CD4-positive, alpha-beta T cell treated with Interleukin-15 for 1 hour (primary cell): ENCODE data around the gene PCBP3.

Source experiments
- DNase-seq: peaks from one replicate; pipeline ENCODE4 v3.0.0-alpha.2; 2020

PCBP3 gene

GRCh38 chr21:45735259-45736000, 91.9 kb downstream of the PCBP3 start:
- no peak for DNase-seq

GRCh38 chr21:45736042-45736689, 92.6 kb downstream of the PCBP3 start:
- DNase-seq, result no peak

- DNase-seq, result no peak
Measured at GRCh38 chr21:45736690-45737484, 93.4 kb downstream of the PCBP3 start.

- no peak for DNase-seq
Measured at GRCh38 chr21:45737485-45738166, 94.1 kb downstream of the PCBP3 start.

- DNase-seq, result no peak
Measured at GRCh38 chr21:45739218-45740087, 95.9 kb downstream of the PCBP3 start.

GRCh38 chr21:45740088-45740440, 96.5 kb downstream of the PCBP3 start:
- DNase-seq, result no peak

- DNase-seq, result no peak
Measured at GRCh38 chr21:45740491-45741357, 97.2 kb downstream of the PCBP3 start.

- no peak for DNase-seq
Measured at GRCh38 chr21:45741691-45742090, 98.2 kb downstream of the PCBP3 start.

- DNase-seq, result no peak
Measured at GRCh38 chr21:45742247-45742646, 98.7 kb downstream of the PCBP3 start.

- DNase-seq, result no peak
Measured at GRCh38 chr21:45745256-45745655, 101.7 kb downstream of the PCBP3 start.

- DNase-seq, result no peak
Measured at GRCh38 chr21:45747233-45747766, 103.8 kb downstream of the PCBP3 start.

GRCh38 chr21:45747802-45748445, 104.4 kb downstream of the PCBP3 start:
- no peak for DNase-seq

- DNase-seq, result no peak
Measured at GRCh38 chr21:45748593-45748992, 105.1 kb downstream of the PCBP3 start.

GRCh38 chr21:45749974-45750373, 106.4 kb downstream of the PCBP3 start:
- no peak for DNase-seq

- no peak for DNase-seq
Measured at GRCh38 chr21:45750936-45751335, 107.4 kb downstream of the PCBP3 start.

GRCh38 chr21:45753445-45753844, 109.9 kb downstream of the PCBP3 start:
- no peak for DNase-seq

- no peak for DNase-seq
Measured at GRCh38 chr21:45756029-45756428, 112.5 kb downstream of the PCBP3 start.

- no peak for DNase-seq
Measured at GRCh38 chr21:45756669-45757068, 113.1 kb downstream of the PCBP3 start.

- no peak for DNase-seq
Measured at GRCh38 chr21:45761704-45762103, 118.2 kb downstream of the PCBP3 start.

- no peak for DNase-seq
Measured at GRCh38 chr21:45763074-45763473, 119.5 kb downstream of the PCBP3 start.
